Anterior cingulate cortex (tissue), 58 donors: ENCODE results near the gene MAGI1.

Experiments used
- DNase-seq, 58 donors: peaks; one replicate each; lab custom pipeline; 2025; lab: John Stamatoyannopoulos, UW

Gene MAGI1

GRCh38 chr3:65331730-65332129 is 707.0 kb downstream of the MAGI1 start:
- DNase-seq, result no peak

- DNase-seq, result no peak
Observed at GRCh38 chr3:65330072-65330471, 708.6 kb downstream of the MAGI1 start.

DNA sequence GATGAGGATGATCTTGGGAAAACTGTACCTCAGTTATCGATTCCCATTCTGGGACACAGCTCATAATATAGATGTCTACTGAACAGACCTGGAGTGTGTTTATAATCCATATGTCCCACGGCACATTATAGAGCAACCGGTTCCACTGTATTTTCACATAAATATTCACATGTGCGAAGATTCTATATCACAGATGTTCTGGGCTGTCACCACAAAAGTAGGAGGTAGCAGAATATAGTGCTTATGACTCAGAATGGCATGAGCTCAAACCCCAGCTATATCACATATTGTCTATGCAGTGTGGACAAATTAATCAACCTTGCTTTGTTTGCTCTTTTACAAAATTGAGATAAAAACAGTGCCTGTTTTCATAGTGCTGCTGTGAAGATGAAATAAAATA is 710.6 kb downstream of the MAGI1 start:
- peak in 2 of 58 donors; percentile 4 to 41 for DNase-seq

DNA sequence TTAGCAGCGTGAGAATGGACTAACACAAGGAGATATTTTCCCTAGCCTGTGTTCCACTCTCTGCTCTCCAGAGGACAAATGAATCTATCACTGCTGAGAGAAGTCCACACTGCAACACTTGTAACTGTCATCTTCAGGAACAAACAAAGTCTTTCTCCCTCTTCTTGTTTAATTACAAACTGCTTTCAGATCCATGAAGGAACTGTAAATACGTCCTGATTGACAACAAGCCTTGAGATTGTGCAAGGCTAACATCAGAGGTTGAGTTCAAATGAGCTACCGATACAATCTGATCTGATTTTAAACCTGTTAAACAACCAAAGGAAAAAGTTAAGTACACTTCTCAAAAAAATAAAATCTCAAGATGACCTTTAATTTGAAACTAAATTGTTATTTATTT is 712.1 kb downstream of the MAGI1 start:
- DNase-seq, result no peak

- no peak for DNase-seq
Observed at GRCh38 chr3:65322910-65323309, 715.8 kb downstream of the MAGI1 start.

DNA sequence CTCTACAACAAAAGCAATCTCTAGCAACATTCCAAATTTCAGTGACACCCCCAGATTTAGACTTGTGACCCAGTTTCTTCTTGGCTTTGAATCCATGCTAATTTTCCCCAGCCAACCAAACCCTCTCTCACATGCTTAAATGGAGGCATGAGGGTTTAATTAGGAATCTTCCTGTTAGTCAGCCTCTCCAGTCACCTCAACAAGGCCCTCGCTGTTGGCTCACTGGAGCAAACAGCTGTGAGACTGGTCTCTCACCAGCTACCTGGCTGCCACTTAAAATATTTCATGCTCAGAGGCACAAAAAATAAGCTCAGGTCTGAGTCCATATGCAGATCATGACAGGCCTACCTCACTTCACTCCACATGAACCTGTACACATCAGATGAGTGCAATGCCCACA is 720.5 kb downstream of the MAGI1 start:
- DNase-seq, result no peak

DNA sequence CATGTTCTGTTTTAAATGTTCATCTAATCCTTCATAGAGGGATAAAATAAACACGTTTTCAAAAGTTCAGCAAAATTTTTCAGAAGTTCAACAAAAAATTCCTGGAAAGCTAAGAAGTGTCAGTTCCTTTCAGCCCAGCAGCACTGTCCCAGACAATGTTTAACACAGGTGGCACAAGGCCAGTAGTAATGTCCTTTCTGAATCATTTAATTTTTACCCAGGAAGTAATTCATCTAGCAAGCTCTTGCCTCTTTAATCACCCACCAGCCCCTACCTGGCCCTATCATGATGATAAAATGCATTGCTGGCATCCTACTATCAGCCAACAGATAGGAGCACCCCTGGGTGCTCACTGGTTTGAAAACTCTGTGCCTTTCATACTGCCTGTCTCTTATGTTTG is 723.8 kb downstream of the MAGI1 start:
- no peak for DNase-seq

DNA sequence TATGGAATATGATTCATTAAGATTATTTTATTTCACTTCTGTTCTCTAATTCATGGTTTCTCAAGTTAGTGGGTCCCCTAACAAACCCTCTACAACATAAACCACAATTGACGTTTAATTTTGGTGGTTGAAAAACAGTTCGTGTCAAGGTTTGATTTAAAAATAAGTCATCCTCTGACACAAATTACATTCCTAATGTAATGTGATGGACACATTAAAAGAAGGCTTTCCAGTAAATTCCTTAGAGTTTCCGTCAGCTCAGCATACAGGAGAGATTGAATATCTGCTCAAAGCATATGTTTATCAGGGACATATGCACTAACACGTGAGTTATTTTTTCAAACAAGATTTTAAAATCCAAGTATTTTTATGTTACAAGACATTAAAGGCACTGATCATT is 724.4 kb downstream of the MAGI1 start:
- no peak for DNase-seq

DNA sequence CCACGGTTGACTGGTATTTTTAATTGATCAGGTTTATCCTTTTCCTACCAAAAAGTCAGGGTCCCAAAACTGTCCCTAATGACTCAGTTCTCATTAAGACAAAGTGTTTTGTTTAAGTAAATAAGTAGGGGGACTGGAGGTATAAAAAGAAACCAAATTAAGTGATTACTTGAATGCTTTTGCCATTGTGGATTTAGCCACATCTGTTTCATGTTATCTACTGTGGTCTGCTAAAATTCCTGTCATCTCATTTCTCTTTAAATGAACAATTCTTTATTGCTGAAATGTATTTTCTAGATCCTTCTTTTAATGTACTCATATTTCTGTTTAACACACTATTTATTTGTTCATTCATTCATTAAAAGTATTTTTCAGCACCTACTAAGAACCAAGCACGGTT is 725.1 kb downstream of the MAGI1 start:
- DNase-seq, result no peak

DNA sequence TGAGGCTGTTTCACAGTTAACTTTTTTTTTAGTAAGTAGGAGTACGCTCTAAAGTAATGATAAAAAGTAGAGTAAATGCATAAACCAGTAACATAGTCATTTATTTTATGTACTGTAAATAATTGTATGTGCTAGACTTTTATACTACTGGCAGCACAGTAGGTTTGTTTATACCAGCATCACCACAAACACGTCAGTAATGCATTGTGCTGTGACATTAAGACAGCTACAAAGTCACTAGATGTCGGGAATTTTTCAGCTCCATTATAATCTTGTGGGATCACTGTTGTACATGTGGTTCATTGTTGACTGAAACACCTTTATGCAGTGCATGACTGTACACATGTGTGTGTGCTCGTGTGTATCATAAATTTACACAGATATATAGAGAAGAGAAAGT is 732.9 kb downstream of the MAGI1 start:
- no peak for DNase-seq
